Measurements from ENCODE around the gene ANKRD10.

ANKRD10 gene

GRCh38 chr13:110887597-110888333 is 27.1 kb downstream of the ANKRD10 start:
- FAIRE-seq = no peak

GRCh38 chr13:110886870-110887596 is 27.8 kb downstream of the ANKRD10 start:
- DNase-seq (ENCODE audit: insufficient read length, low spot score) (no peak), FAIRE-seq (no peak)

More at GRCh38 chr13:110887597-110888333, 27.1 kb downstream of the ANKRD10 start:
- DNase-seq (ENCODE audit: insufficient read length, low spot score) = no peak

GRCh38 chr13:110885966-110886869 is 28.7 kb downstream of the ANKRD10 start:
- DNase-seq (ENCODE audit: insufficient read length, low spot score) (no peak), FAIRE-seq (no peak)

- FAIRE-seq (no peak), DNase-seq (ENCODE audit: insufficient read length, low spot score) (no peak)
These were observed 29.4 kb downstream of the ANKRD10 start for GRCh38 chr13:110885516-110885915.

- no peak for DNase-seq (ENCODE audit: insufficient read length, low spot score)
- FAIRE-seq = no peak
These were observed 30.4 kb downstream of the ANKRD10 start for GRCh38 chr13:110884517-110884916.

DNA sequence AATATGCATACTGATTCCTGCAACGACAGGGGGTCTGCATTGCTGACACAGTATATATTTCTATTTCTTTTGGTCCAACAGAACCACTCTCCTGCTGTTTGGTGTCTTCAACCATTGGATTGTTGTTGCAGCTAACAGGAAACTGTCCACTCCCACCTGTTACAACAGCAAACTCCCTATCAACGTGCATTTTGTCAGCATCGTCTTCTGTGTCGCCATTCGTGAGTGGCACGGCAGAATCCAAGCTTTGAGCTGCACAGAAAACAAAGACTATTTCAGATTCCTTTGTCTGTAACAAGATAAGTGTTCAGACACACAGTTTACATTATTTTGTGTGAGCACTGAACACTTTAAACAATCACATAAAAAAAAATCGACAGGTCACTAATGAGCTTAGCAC is 31.3 kb downstream of the ANKRD10 start:
- DNase-seq (ENCODE audit: insufficient read length, low spot score) (no peak), FAIRE-seq (no peak)

DNA sequence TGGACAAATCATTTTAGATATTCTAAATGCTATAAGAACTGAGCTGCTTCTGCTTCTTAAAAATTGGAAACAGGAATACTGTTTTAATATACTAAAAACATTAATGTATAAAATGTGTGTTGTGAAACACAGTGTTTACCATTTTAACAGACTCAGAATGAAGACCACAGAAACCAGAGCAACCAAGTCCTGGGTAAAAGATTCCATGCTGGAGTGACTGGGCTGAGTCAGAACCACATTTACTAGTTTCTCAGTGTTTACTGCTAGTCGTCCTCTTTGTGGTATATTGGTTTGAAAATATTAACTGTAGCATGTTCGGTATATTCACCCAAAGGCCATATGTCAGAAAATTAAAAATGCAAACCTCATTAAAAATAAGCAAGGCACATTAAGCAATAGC is 31.9 kb downstream of the ANKRD10 start:
- FAIRE-seq (no peak), DNase-seq (ENCODE audit: insufficient read length, low spot score) (no peak)

DNA sequence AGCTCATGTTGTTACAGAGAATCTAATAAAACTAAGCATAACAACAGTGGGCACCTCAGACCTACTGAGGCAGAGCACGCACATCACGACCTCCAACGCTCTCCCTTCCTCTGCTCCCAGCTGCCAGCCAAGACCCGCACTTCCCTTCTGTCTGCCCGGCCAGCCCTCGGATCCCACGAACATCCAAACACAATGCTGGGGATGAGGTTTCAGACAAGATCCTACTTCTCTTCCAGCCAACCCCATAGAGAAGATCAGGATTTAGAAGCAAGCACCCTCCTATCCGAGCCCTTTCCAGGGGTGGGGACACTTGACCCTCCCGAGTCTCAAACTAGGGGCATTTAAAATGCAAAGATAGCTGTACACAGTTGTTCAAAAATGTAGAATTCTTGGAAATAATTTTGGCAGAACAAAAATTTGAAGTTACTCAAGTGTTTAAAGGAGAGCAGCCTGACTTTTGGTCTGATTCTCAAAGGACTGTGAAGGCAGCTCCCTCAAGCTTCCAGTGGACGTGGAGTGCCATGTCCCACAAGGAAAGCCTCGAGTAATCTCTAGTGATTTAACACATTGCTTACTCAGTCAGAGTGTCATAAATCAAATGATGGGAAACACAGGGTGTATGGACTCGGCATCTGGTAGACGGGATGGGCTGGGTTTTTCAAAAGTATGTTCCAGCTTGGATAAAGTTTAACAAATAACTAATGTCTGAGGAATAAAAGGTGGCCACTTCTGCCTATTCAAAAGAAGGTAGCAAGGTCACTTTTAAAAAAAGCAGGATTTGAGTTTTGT is 32.8 kb downstream of the ANKRD10 start:
- FAIRE-seq = no peak
- DNase-seq (ENCODE audit: insufficient read length, low spot score) = no peak

- DNase-seq (ENCODE audit: insufficient read length, low spot score) = no peak
- FAIRE-seq = no peak
These were observed 34.2 kb downstream of the ANKRD10 start for GRCh38 chr13:110880627-110881026.

DNA sequence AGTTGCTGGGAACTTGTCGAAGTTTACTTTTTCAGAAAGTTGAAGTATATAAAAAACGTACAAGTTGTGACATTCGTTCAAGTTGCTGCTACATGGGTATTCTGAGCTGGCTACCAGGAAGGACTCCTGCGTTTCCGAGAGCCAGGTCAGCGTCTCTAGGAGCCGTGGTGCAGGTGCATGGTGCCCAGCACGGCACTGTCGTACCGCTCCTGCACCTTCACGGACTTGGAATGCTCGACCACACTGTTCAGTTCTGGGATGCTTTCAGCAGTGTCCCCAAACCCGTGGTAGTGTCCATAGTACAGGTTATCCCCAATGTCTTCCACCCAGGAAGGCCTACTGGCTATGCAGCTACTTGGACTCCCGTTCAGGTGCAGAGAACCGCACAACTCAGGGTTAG is 35.4 kb downstream of the ANKRD10 start:
- DNase-seq (ENCODE audit: insufficient read length, low spot score) = no peak
- no peak for FAIRE-seq

GRCh38 chr13:110877737-110878258 is 37.1 kb downstream of the ANKRD10 start:
- DNase-seq (ENCODE audit: insufficient read length, low spot score) (no peak), FAIRE-seq (no peak)

DNA sequence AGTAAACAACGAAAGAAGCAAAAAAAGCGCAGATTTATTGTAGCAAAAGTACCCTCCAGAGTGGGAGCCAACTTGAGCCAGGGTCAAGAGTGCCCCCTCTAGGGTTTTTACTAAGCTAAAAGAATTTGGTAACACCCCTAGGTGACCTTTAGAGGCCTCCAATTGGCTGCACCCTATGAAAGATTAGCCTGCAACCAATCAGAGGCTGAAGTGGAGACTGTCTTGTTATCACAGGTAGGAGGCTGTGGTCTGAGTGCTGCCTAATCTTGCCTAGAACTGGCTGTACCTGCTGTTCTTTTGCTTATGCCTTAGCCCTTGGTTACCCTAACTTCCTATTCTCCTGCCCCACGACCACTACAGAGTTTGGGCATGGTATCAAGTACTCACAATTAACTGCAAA is 38.3 kb downstream of the ANKRD10 start:
- FAIRE-seq (no peak), DNase-seq (ENCODE audit: insufficient read length, low spot score) (no peak)

- no peak for DNase-seq (ENCODE audit: insufficient read length, low spot score)
- no peak for FAIRE-seq
These were observed 39.6 kb downstream of the ANKRD10 start for GRCh38 chr13:110875241-110875640.

GRCh38 chr13:110874508-110874960 is 40.3 kb downstream of the ANKRD10 start:
- DNase-seq (ENCODE audit: insufficient read length, low spot score) = peak; percentile 69
- no peak for FAIRE-seq

- FAIRE-seq (peak; percentile 95), DNase-seq (ENCODE audit: insufficient read length, low spot score) (no peak)
These were observed 41.0 kb downstream of the ANKRD10 start for GRCh38 chr13:110873639-110874507.

GRCh38 chr13:110872768-110873638 is 41.9 kb downstream of the ANKRD10 start:
- FAIRE-seq = no peak
- no peak for DNase-seq (ENCODE audit: insufficient read length, low spot score)

- no peak for DNase-seq (ENCODE audit: insufficient read length, low spot score)
- no peak for FAIRE-seq
These were observed 42.7 kb downstream of the ANKRD10 start for GRCh38 chr13:110872034-110872767.
